ENCODE measurements around the gene CDKN2B-AS1.
"Not testable (repeated sequence)": the region's sequence is repeated elsewhere in the genome, so short reads cannot be mapped to it uniquely, and the experiment has no call there.

CDKN2B-AS1 gene

DNA sequence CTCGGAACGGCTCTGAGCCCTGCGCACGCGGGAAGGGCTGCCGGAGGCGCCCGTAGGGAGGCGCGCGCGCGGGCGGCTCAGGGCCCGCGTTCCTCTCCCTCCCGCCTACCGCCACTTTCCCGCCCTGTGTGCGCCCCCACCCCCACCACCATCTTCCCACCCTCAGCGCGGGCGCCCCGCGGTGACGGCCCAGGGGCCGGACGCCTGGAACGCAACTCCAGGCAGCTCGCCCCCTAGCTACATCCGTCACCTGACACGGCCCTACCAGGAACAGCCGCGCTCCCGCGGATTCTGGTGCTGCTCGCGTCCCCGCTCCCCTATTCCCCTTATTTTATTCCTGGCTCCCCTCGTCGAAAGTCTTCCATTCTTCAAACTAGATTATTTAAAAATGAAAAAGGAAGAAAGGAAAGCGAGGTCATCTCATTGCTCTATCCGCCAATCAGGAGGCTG lies at the start of gene CDKN2B-AS1:
TSS of gene CDKN2B-AS1 (plus strand) at position 236 of the 450 bp plus-strand sequence.
- peak in 1 of 3 experiments; percentile 86 for DNase-seq

DNA sequence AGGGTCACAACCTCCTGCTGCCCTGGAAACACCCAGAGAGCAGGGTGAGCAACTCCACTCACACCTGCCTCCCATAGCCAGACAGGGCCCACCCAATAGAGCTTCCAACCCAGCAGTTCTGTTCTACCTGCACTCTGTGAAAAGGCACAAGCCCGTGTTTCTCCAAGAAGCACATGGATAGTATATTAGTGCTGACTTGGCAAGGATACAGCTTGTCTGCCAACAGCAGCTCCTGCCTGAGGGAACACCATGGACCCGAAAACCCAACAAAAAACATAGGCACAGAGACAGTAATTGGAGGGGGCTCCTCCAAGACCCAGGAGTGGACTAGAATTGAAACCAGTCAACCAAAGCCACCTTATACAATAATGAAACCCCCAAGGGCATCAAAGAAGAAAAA lies 49.0 kb upstream of the CDKN2B-AS1 start:
- DNase-seq: no peak

DNA sequence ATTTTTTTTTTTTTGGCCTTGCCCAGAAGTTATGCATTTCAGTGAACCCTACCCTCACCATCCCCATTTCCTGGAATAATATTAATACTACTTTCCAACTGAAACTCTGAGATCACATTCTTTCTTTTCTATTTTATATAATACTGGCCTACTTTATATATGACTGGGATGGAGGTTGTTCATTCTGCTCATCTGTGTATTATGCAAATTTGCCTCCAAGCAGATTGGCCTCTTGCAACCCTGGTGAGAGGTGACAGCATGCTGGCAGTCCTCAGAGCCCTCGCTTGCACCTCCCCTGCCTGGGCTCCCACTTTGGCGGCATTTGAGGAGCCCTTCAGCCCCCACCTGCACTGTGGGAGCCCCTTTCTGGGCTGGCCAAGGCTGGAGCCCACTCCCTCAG lies 35.8 kb upstream of the CDKN2B-AS1 start:
- no peak for DNase-seq

DNA sequence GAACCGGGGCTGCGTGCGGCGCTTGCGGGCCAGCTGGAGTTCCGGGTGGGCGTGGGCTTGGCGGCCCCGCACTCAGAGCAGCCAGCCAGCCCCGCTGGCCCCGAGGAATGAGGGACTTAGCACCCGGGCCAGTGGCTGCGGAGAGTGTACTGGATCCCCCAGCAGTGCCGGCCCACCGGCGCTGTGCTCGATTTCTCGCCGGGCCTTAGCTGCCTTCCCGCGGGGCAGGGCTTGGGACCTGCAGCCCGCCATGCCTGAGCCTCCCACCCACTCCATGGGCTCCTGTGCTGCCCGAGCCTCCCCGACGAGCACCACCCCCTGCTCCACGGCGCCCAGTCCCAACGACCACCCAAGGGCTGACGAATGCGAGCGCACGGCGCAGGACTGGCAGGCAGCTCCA lies 35.3 kb upstream of the CDKN2B-AS1 start:
- not testable (repeated sequence) for DNase-seq

DNA sequence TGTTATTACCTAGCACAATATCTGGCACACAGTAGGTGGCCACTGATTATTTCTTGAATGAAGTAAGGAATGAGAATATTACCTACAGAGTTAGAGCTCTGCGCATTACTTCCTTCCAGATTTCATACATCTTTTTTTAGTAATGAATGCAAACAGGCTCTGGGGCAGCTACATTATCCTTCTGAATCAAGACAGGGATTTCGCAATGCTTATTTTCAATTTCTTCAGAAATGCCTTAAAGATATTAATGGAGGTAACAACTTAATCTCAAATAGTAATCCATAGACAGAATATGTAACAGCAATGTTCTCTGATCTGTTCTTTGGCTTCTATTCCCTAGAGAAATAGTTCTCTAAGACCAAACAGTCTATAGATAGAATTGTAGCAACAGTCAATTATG lies 33.0 kb upstream of the CDKN2B-AS1 start:
- DNase-seq: no peak

DNA sequence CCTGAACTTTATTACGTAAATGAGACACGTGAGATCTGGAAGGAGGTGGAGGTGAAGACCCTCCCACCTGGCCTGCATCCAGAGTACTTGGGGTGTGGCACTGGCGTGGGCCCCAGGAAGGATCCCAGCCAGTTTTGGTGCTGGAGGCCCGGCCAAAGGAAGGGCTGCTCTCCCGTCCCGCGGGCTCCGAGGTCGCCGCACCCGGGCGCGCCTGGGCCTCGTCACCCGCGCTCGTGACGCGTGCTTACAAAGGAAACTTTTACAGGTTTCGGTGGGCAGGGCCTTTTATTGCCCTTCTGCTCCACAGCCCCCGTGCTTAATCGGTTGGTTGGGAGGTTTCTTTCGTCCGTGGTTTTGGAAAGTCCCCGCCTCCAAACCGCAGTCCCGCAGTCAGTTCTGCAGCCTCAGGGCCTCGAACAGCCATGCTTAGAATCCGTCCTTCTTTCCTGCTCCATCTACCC lies 29.6 kb upstream of the CDKN2B-AS1 start:
- no peak for DNase-seq

DNA sequence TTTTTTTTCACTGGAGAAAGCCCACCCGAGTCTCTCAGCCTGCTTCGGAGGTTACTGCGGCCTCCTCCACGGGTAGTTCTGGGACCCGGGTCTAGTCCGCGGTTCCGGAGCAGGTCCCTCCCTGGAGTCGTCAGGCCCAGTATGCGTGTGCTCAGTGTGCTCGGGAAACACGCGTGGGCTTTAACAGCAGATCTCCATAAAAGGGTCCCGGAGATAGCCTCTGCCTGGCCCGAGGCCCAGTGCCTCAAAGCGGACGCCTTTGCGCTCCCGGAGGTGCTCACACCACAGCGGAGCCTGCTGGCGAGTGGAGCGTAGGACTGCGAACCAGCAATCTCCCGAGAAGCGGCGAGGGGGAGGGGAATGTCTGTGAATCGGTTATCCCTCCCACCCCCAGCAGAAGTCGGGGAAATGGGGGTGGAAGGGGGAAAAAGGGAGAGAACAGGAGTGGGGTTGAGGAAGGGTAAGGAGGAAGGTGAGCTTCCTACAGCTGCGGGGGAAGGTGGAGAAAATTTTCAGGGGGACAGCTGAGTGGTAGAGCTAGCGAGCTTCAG lies 29.1 kb upstream of the CDKN2B-AS1 start:
- no peak for DNase-seq

DNA sequence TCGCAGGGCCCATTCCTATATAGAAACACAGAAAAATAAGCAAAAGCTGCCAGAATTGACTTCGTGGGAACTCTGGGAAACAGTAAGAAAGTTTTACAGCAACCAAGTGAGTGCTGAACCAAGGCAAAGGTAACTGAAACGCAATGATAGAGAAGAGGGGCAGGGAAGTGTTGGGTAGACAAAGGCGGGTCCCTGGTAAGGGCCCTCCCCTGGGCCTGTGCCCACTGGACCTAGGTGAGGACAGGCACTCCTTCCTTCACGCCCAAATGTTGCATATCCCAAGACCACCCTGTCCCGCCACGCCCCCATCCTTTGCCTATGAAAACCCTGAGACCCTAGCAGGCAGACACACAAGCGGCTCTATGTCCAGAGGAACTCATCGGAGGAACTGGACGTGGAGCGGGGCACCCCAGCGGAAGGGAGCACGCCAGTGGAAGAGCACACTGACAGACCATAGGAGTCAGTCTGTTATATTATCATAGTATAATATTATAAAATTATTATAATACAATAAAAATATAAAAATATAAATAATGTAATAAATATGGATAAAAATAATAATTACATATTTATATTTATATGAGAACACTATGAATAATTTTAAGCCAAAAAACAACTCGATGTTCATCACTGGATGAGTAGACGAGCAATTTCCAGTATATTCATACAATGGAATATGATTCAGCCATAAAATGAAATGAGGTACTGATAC lies 28.3 kb upstream of the CDKN2B-AS1 start:
- no peak for DNase-seq

DNA sequence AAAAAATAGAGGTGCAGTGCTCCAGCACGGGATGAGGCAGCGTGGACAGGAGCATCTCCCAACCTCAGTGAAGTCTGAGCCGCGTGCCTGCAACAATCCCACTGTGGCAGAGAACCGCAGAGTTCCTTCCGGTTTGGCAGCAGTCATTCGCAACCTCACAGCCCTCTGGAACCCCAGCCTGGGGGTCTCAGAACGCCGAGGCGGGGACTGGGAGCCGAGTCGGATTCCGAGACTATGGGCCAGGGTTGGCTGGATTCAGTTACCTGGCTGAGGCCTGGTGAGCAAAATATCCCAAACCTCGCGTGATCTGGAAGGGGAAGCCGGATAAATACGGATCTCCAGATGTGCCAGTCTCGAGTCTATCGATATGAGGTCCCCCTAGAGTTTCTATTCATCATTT lies 27.4 kb upstream of the CDKN2B-AS1 start:
- no peak for DNase-seq

DNA sequence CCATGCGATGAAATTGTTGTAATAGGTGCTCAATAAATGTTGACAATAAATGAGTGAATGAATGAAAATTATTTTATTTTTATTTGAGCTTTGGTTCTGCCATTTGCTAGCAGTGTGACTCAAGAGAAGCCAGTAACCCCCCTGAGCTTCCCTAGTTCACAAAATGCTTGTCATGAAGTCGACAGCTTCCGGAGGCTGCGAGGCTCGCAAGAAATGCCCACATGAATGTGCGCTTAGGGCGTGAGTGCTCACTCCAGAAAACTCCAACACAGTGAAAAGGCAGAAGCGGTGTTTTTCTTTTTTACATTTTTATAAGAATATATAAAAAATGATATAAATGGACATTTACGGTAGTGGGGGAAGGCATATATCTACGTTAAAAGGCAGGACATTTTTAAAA lies 26.9 kb upstream of the CDKN2B-AS1 start:
- DNase-seq: no peak

DNA sequence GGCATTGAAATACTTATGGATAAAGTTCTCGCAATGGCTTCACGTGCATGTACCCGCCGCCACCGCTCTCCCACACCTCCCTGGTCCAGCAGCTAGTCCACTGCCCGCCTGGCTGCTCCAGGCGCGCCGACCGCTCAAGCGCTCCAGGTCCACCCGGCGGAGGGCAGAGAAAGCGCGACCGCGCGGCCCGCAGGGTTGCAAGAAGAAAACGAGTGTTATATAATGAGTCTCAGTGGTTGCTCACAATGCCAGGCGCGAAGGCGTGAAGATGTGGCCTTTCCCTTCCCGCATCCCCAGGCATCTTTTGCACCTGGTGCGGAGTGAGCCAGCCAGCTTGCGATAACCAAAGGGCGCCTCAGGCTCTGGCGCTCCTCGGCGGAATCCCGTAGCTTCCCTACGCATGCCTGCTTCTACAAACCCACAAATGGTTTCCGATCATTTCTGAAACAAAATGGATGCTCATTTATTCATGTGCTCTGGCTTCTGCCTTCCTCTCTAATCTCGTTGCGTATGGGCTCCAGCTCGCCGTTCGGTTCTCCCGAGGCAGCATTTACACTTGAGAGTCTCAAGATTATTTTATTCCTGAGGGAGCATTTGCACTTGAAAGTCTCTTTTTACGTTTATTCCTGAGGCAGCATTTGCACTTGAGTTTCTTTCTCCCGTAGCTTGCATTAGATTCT lies 26.1 kb upstream of the CDKN2B-AS1 start:
- DNase-seq: no peak

DNA sequence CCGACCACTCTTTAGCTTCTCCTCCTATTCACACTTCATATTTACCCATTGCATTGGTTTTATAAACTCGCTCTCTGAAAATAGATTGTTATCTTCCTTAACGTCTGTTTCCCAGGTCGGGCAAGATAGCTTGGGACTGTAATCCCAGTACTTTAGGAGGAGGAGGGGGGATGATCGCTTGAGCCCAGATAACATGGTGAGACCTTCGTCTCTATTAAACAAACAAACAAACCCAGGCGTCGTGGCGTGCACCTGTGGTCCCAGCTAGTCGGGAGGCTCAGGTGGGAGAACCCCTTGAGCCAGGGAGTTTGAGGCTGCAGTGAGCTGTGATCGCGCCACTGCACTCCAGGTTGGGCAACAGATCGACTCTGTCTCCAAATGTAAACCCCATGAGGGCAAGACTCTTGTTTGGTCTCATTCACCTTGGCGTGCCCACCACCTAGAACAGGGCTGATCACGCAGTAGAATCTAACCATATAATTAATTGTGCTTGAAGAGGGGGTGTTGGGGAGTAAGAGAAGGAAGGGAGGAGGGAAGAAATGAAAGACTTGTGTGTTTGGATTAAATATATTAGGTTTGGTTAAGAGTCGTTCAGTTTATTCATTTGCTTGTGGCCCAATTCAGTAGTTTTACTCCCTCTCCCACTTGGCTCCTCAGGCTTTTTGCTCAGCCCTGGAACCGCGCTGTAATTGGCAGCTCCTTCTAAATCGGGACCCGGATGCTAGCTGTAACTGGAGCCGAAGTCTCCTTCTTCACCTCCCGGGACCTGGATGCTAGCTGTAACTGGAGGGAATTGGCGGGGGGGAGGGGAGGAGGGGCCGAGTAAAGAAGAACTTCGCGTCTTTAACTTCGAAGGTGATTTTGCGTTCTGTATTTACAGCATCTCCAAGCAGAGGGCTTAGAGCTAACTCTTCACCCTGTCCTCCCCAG lies 25.3 kb upstream of the CDKN2B-AS1 start:
- no peak for DNase-seq

DNA sequence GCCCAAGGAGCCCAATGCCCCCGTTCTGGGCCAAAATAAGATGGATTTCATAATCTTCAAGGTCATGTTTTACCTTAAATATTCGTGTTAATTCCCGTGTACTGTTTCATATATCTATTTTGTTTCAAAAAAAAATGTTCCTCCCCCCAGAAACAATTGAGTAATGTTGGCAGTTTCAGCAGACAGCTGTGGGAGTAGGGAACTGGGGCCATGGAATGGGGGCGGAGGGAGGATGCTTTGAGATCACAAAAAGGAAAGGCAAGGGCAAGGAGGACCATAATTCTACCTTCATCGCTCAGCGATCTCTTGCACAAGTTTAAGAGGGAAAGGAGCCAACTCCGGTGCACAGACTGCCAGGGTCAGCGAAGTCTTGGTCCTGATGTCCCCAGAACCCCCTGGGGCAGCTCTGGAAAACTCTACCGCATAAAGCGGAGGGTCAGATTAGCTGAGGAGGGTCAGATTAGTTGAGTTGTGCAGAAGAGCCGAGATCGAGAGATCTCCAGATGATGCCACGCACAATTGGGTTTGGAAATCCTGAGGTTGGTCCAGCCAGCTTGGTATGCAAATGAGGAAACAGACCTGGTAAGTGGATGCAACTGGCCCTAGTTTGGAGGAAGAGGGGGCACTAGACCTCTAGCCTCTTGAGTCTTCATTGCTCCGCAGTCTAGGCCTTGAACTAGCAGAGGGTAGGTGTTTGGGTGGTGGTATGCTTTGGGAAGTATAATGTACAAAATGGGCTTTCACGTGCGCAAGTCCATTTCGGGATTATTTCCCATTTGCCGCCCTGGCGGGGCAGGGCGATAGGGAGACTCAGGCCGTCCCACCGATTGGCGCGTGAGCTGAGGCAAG lies 24.4 kb upstream of the CDKN2B-AS1 start:
- DNase-seq: no peak

DNA sequence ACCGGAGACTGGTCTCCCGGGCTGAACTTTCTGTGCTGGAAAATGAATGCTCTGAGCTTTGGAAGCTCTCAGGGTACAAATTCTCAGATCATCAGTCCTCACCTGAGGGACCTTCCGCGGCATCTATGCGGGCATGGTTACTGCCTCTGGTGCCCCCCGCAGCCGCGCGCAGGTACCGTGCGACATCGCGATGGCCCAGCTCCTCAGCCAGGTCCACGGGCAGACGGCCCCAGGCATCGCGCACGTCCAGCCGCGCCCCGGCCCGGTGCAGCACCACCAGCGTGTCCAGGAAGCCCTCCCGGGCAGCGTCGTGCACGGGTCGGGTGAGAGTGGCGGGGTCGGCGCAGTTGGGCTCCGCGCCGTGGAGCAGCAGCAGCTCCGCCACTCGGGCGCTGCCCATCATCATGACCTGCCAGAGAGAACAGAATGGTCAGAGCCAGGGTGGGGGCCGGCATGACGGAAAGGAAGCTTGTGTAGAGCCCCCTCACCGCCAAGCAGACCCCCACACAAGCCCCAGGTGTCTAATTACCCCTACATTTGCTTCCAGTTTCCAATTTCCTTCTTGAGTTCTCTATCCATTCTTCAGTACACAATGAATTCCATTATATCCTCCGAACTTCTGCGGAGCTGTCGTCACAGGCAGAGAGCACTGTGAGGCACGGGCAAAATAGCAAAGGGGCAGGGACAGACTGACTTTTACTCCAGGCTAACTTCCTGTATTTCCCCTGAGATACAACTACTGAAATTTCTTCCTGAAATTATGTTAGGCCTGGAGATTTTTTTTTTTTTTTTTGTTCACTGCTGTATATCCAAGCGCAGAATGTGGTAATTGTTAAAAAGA lies 23.6 kb upstream of the CDKN2B-AS1 start:
- no peak for DNase-seq

DNA sequence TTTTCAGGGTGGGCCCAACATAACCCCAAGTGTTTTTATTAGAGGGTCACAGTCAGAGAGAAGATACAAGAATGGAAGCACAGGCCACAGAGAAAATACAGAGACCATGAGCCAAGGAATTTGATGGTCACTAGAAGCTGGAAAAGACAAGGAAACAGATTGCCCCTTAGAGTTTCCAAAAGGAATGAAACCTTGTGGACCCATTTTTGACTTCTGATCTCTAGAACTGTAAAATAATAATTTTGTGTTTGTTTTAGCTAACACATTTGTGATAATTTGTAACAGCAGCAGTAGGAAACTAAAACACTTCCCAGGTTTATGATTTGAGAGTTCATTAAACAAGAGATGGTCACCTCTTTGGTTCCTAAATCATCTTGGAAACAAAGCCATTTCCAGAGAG lies 22.2 kb upstream of the CDKN2B-AS1 start:
- no peak for DNase-seq

DNA sequence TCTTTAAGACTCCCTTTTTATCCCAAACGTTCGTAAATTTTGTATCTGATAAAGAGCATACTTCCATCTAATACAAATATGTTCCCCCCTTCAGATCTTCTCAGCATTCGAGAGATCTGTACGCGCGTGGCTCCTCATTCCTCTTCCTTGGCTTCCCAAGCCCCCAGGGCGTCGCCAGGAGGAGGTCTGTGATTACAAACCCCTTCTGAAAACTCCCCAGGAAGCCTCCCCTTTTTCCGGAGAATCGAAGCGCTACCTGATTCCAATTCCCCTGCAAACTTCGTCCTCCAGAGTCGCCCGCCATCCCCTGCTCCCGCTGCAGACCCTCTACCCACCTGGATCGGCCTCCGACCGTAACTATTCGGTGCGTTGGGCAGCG lies 20.3 kb upstream of the CDKN2B-AS1 start:
- peak in 1 of 3 experiments; percentile 38 for DNase-seq

DNA sequence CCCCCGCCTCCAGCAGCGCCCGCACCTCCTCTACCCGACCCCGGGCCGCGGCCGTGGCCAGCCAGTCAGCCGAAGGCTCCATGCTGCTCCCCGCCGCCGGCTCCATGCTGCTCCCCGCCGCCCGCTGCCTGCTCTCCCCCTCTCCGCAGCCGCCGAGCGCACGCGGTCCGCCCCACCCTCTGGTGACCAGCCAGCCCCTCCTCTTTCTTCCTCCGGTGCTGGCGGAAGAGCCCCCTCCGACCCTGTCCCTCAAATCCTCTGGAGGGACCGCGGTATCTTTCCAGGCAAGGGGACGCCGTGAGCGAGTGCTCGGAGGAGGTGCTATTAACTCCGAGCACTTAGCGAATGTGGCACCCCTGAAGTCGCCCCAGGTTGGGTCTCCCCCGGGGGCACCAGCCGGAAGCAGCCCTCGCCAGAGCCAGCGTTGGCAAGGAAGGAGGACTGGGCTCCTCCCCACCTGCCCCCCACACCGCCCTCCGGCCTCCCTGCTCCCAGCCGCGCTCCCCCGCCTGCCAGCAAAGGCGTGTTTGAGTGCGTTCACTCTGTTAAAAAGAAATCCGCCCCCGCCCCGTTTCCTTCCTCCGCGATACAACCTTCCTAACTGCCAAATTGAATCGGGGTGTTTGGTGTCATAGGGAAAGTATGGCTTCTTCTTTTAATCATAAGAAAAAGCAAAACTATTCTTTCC lies 19.7 kb upstream of the CDKN2B-AS1 start:
- peak in 1 of 3 experiments; percentile 77 for DNase-seq

DNA sequence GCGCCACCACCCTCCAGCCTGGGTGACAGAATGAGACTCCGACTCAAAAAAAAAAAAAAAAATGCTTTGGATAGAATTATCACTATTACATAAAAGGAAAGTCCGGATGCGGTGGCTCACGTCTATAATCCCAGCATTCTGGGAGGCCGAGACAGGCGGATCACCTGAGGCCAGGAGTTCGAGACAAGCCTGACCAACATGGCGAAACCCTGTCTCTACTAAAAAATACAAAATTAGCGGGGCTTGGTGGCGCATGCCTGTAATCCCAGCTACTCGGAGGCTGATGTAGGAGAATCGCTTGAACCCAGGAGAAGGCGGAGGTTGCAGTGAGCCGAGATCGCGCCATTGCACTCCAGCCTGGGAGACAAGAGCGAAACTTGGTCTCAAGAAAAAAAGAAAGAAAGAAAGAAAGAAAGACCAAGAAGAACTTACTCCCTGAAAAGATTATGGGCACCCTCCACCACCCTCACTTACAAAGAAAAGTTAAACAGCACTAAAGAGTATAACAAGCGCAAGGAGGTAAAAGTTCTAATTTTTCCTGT lies 18.2 kb upstream of the CDKN2B-AS1 start:
- DNase-seq: no peak

DNA sequence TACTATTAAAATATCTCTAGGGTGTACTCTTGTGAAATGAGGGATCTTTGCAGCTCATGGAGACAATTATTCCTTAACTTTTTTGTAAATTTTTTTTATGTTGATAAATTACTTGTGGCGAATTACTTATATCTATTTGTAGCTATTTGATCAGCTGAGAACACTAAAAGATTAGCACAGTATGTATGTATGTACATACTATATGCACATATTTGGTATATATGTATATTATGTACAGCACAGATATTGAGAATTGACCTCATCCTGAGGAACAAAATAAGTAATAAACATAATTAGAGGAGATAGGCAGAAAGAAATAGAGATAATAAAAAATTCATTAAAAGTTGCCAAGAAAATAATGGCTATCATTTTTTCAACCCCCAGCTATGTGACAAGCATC lies 12.2 kb upstream of the CDKN2B-AS1 start:
- DNase-seq: no peak
